Measurements from ENCODE around the gene SEMA4D. TPM values are rescaled to one million over a fixed set of nuclear protein-coding genes. Genes with fewer than 3 reads are reported as not detected.

Gene SEMA4D
- total and polyA plus RNA-seq, 2 experiments from 2014 or later = 9.4 to 10.4 TPM

GRCh38 chr9:89418882-89419640 lies 78.9 kb downstream of the SEMA4D start:
- peak overlapping the region; percentile 56 for H3K4me2 ChIP-seq

GRCh38 chr9:89418474-89418845 lies 79.5 kb downstream of the SEMA4D start:
- no peak for DNase-seq (ENCODE audit: low spot score)
- 51% methylated on average over 9 of the region's 9 CpGs for WGBS (ENCODE audit: low lambda C conversion rate, missing lambda C conversion rate)
- no peak for TF ChIP-seq EZH2phosphoT487 (IDR thresholded peaks at IDR 0.05; ENCODE audit: low read depth, severe bottlenecking, unreplicated experiment)
- TF ChIP-seq EZH2 (IDR thresholded peaks at IDR 0.05; ENCODE audit: borderline replicate concordance) = no peak
- TF ChIP-seq CTCF (IDR thresholded peaks at IDR 0.05; ENCODE audit: poor library complexity) = no peak
- H2AFZ ChIP-seq = peak overlapping the region; percentile 33
- peaks cover 3% of the 10 kb centered on the region for H3K79me2 ChIP-seq
- no peaks in the 10 kb centered on the region for H3K27me3 ChIP-seq
- H3K4me3 ChIP-seq = no peak overlapping the region
- H3K4me1 ChIP-seq (ENCODE audit: insufficient read depth) = peaks cover 9% of the 10 kb centered on the region
- no peaks in the 10 kb centered on the region for H4K20me1 ChIP-seq (ENCODE audit: insufficient read depth, poor library complexity, severe bottlenecking)
- H3K9me3 ChIP-seq (ENCODE audit: low read depth) = no peaks in the 10 kb centered on the region
- H3K27ac ChIP-seq = no peak overlapping the region
- no peaks in the 10 kb centered on the region for H3K36me3 ChIP-seq (replicated peaks; ENCODE audit: insufficient read depth, low read depth)
- peak overlapping the region; percentile 56 for H3K4me2 ChIP-seq
- no peaks in the 10 kb centered on the region for H3K9me2 ChIP-seq (replicated peaks; ENCODE audit: insufficient read depth)

More at GRCh38 chr9:89418882-89419640, 78.9 kb downstream of the SEMA4D start:
- Histone ChIP-seq H4K20me1 (ENCODE audit: insufficient read depth, poor library complexity, severe bottlenecking) (no peaks in the 10 kb centered on the region), H3K9me2 (replicated peaks; ENCODE audit: insufficient read depth) (no peaks in the 10 kb centered on the region), H2AFZ (peak overlapping the region; percentile 33), H3K79me2 (peaks cover 3% of the 10 kb centered on the region), H3K27me3 (no peaks in the 10 kb centered on the region), H3K4me3 (no peak overlapping the region), H3K4me1 (ENCODE audit: insufficient read depth) (peaks cover 9% of the 10 kb centered on the region), H3K9me3 (ENCODE audit: low read depth) (no peaks in the 10 kb centered on the region), H3K27ac (no peak overlapping the region), H3K36me3 (replicated peaks; ENCODE audit: insufficient read depth, low read depth) (no peaks in the 10 kb centered on the region)
- 70% methylated on average over 17 of the region's 21 CpGs for WGBS (ENCODE audit: low lambda C conversion rate, missing lambda C conversion rate)
- no peak for TF ChIP-seq EZH2phosphoT487 (IDR thresholded peaks at IDR 0.05; ENCODE audit: low read depth, severe bottlenecking, unreplicated experiment)
- TF ChIP-seq EZH2 (IDR thresholded peaks at IDR 0.05; ENCODE audit: borderline replicate concordance) = no peak
- no peak for TF ChIP-seq CTCF (IDR thresholded peaks at IDR 0.05; ENCODE audit: poor library complexity)
- DNase-seq (ENCODE audit: low spot score) = no peak

GRCh38 chr9:89417832-89418473 lies 80.0 kb downstream of the SEMA4D start:
- no peaks in the 10 kb centered on the region for H3K9me3 ChIP-seq (ENCODE audit: low read depth)
- no peak for DNase-seq (ENCODE audit: low spot score)
- no peaks in the 10 kb centered on the region for H3K36me3 ChIP-seq (replicated peaks; ENCODE audit: insufficient read depth, low read depth)
- H3K27ac ChIP-seq = no peak overlapping the region
- no peaks in the 10 kb centered on the region for H3K9me2 ChIP-seq (replicated peaks; ENCODE audit: insufficient read depth)
- H3K4me1 ChIP-seq (ENCODE audit: insufficient read depth) = peaks cover 9% of the 10 kb centered on the region
- no peak overlapping the region for H2AFZ ChIP-seq
- no peaks in the 10 kb centered on the region for H4K20me1 ChIP-seq (ENCODE audit: insufficient read depth, poor library complexity, severe bottlenecking)
- peaks cover 3% of the 10 kb centered on the region for H3K79me2 ChIP-seq
- H3K4me2 ChIP-seq = no peak overlapping the region
- no peak overlapping the region for H3K4me3 ChIP-seq
- TF ChIP-seq EZH2 (IDR thresholded peaks at IDR 0.05; ENCODE audit: borderline replicate concordance) = no peak
- TF ChIP-seq EZH2phosphoT487 (IDR thresholded peaks at IDR 0.05; ENCODE audit: low read depth, severe bottlenecking, unreplicated experiment) = no peak
- no peak for TF ChIP-seq CTCF (IDR thresholded peaks at IDR 0.05; ENCODE audit: poor library complexity)
- WGBS (ENCODE audit: low lambda C conversion rate, missing lambda C conversion rate) = 87% methylated on average over 6 of the region's 6 CpGs
- no peaks in the 10 kb centered on the region for H3K27me3 ChIP-seq
